Right kidney (tissue), 1 donor: ENCODE data around the gene MYPOP.
A peak's percentile ranks its signal among the peaks of the same experiment; 100 is the strongest.
"Not testable (repeated sequence)": the region's sequence is repeated elsewhere in the genome, so short reads cannot be mapped to it uniquely, and the experiment has no call there.

Experiments used
- DNase-seq: peaks from one replicate; pipeline ENCODE4 v3.0.0-alpha.2; 2016

The MYPOP gene

GRCh38 chr19:45883881-45884681, 18.3 kb downstream of the MYPOP start:
- no peak for DNase-seq

GRCh38 chr19:45883586-45883880, 18.9 kb downstream of the MYPOP start:
- DNase-seq = no peak

GRCh38 chr19:45882652-45883585, 19.5 kb downstream of the MYPOP start:
- DNase-seq = peak; percentile 82

GRCh38 chr19:45881909-45882528, 20.4 kb downstream of the MYPOP start:
- no peak for DNase-seq

GRCh38 chr19:45881082-45881908, 21.1 kb downstream of the MYPOP start:
- DNase-seq = no peak

- no peak for DNase-seq
Measured at GRCh38 chr19:45879971-45880370, 22.4 kb downstream of the MYPOP start.

- no peak for DNase-seq
Measured at GRCh38 chr19:45879055-45879454, 23.4 kb downstream of the MYPOP start.

GRCh38 chr19:45878043-45878794, 24.2 kb downstream of the MYPOP start:
- DNase-seq = no peak

- peak; percentile 76 for DNase-seq
Measured at GRCh38 chr19:45876411-45877197, 25.8 kb downstream of the MYPOP start.

GRCh38 chr19:45876161-45876410, 26.3 kb downstream of the MYPOP start:
- DNase-seq = no peak

GRCh38 chr19:45874620-45874966, 27.8 kb downstream of the MYPOP start:
- DNase-seq = no peak

- no peak for DNase-seq
Measured at GRCh38 chr19:45873219-45873772, 29.1 kb downstream of the MYPOP start.

GRCh38 chr19:45872095-45872919, 30.1 kb downstream of the MYPOP start:
- no peak for DNase-seq

- DNase-seq = no peak
Measured at GRCh38 chr19:45870798-45871197, 31.6 kb downstream of the MYPOP start.

GRCh38 chr19:45867241-45867640, 35.2 kb downstream of the MYPOP start:
- not testable (repeated sequence) for DNase-seq

- DNase-seq = no peak
Measured at GRCh38 chr19:45866400-45867176, 35.8 kb downstream of the MYPOP start.

GRCh38 chr19:45865269-45865948, 37.0 kb downstream of the MYPOP start:
- no peak for DNase-seq

GRCh38 chr19:45864629-45865082, 37.8 kb downstream of the MYPOP start:
- peak; percentile 21 for DNase-seq
